Keratinocyte (primary cell): ENCODE results near the gene ATF2. TPM values are rescaled to one million over a fixed set of nuclear protein-coding genes. Genes with fewer than 3 reads are reported as not detected.

Experiments
- DNase-seq: peaks from one replicate; pipeline ENCODE4 v3.0.0-alpha.2; 2011; ENCODE audit warnings: low read depth, missing footprints, low spot score
- FAIRE-seq: peaks from 2 replicates; lab custom pipeline; 2011; peaks lifted over from hg19 to GRCh38; lab: Jason Lieb, UNC
- H2AFZ ChIP-seq: 2 replicates; pipeline ENCODE4 v1.6.0; 2012; ENCODE audit warnings: low read length, control low read depth, inconsistent platforms; ENCODE audit not compliant: control insufficient read depth
- H3K27ac ChIP-seq: 2 replicates; pipeline ENCODE4 v1.5.1; 2011; ENCODE audit warnings: low read length; ENCODE audit not compliant: control insufficient read depth, insufficient read depth
- H3K27me3 ChIP-seq: 3 replicates; pipeline ENCODE4 v1.6.0; 2011; ENCODE audit warnings: low read length; ENCODE audit not compliant: control insufficient read depth, insufficient read depth; ENCODE audit errors: extremely low read depth
- H3K36me3 ChIP-seq, 2 experiments: 2 replicates in 1 of 2; 3 replicates in 1 of 2; pipeline ENCODE4 v1.5.1; 2011; ENCODE audit warnings: low read length in 2 of 2, mild to moderate bottlenecking in 1 of 2; ENCODE audit not compliant: control insufficient read depth in 2 of 2, insufficient read depth in 2 of 2; ENCODE audit errors: extremely low read depth in 1 of 2
- H3K4me1 ChIP-seq: 3 replicates; pipeline ENCODE4 v1.5.1; 2011; ENCODE audit warnings: low read length; ENCODE audit not compliant: control insufficient read depth, insufficient read depth; ENCODE audit errors: extremely low read depth
- H3K4me2 ChIP-seq: 3 replicates; pipeline ENCODE4 v1.6.0; 2011; ENCODE audit warnings: low read depth, low read length; ENCODE audit not compliant: control insufficient read depth, insufficient read depth; ENCODE audit errors: extremely low read depth
- H3K4me3 ChIP-seq, 3 experiments: fragments of 200-600 bp in 1 of 3; sonication (generic) in 1 of 3; 2 replicates in 2 of 3; 3 replicates in 1 of 3; pipeline ENCODE4 v1.5.1; 2011 to 2016; ENCODE audit warnings: low read length in 3 of 3, mild to moderate bottlenecking in 3 of 3, control low read depth in 2 of 3, inconsistent platforms in 1 of 3, low read depth in 1 of 3, mixed read lengths in 1 of 3, mixed run types in 1 of 3, moderate library complexity in 1 of 3; ENCODE audit not compliant: control insufficient read depth in 2 of 3, insufficient read depth in 2 of 3; ENCODE audit errors: extremely low read depth in 1 of 3
- H3K79me2 ChIP-seq: 2 replicates; pipeline ENCODE4 v1.6.0; 2012; ENCODE audit warnings: low read length; ENCODE audit not compliant: control insufficient read depth, insufficient read depth
- H3K9ac ChIP-seq: 3 replicates; pipeline ENCODE4 v1.6.0; 2011; ENCODE audit warnings: low read length; ENCODE audit not compliant: control insufficient read depth, insufficient read depth; ENCODE audit errors: extremely low read depth
- H3K9me1 ChIP-seq: 3 replicates; pipeline ENCODE4 v1.6.0; 2011; ENCODE audit warnings: low read length; ENCODE audit not compliant: control insufficient read depth, insufficient read depth; ENCODE audit errors: extremely low read depth
- H3K9me3 ChIP-seq: 2 replicates; pipeline ENCODE4 v1.5.1; 2012; ENCODE audit warnings: low read depth, low read length; ENCODE audit not compliant: control insufficient read depth
- H4K20me1 ChIP-seq: 3 replicates; pipeline ENCODE4 v1.6.0; 2011; ENCODE audit warnings: low read length; ENCODE audit not compliant: control insufficient read depth, insufficient read depth; ENCODE audit errors: extremely low read depth
- EZH2 ChIP-seq: IDR thresholded peaks from one replicate; pipeline ENCODE4 v1.6.1; 2012; ENCODE audit warnings: inconsistent platforms, mild to moderate bottlenecking, low read length, moderate library complexity
- dilution Hi-C: fragments of 300-500 bp; cut with MboI; formaldehyde crosslinking; loops from one replicate; pipeline ENCODE4 v1.7.0; 2020; ENCODE audit warnings: low sequenced_read_pairs; ENCODE audit not compliant: extremely low pct_ligation_motif_present
- polyA plus RNA-seq, 5 experiments: library from polyadenylated mRNA; depleted of rRNA in 3 of 5; stranded (reverse) in 3 of 5; stranded (forward) in 1 of 5; unstranded in 1 of 5; fragments of >200 nt; gene quantifications; 1 replicate in 1 of 5; 2 replicates in 3 of 5; 3 replicates in 1 of 5; pipeline versions ENCODE4 v1.2.1 to v1.2.3, GENCODE V29; 2011 to 2012; ENCODE audit warnings: missing spikeins in 2 of 5, low read depth in 1 of 5, low replicate concordance in 1 of 5
- TF ChIP-seq, protein P1 (sequence below), 3 experiments: IDR thresholded peaks in 1 of 3; conservative IDR thresholded peaks in 1 of 3; optimal IDR thresholded peaks in 1 of 3; 2 replicates in 2 of 3; 3 replicates in 1 of 3; pipeline versions ENCODE3 to v1.5.1; 2011; ENCODE audit warnings: low read length in 3 of 3, mild to moderate bottlenecking in 3 of 3, moderate library complexity in 2 of 3, control low read depth in 1 of 3, inconsistent platforms in 1 of 3; ENCODE audit not compliant: insufficient read depth in 2 of 3; ENCODE audit errors: extremely low read depth in 1 of 3

Gene ATF2
- polyA plus RNA-seq, 1 donor (not counting 4 experiments of a cell fraction or from before 2014, with no cell fraction given): 42.7 TPM

DNA sequence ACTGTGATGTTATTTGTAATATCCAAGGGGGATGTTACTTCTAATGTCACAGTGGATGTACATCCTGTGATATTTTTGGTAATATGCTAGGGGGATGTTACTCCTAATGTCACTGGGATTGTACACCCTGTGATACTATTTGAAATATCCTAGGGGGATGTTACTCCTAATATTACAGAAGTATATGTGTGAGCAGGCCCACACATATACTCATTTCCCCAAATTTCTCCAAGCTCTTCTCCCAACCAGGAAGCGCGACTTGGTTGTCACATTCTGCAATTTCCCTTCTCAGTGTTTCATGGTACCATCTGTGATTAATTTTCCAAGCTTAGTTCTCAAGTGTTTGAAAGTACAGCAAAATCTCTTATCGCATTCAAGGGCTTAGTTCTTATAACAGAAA is 133.3 kb downstream of the ATF2 start:
- Histone ChIP-seq H3K9me1 (no peaks in the 10 kb centered on the region), H2AFZ (no peak overlapping the region), H3K4me2 (no peak overlapping the region), H3K79me2 (no peaks in the 10 kb centered on the region), H3K9me3 (no peaks in the 10 kb centered on the region), H4K20me1 (no peaks in the 10 kb centered on the region), H3K4me1 (no peaks in the 10 kb centered on the region), H3K4me3 (no peak overlapping the region), H3K9ac (no peak overlapping the region), H3K27me3 (no peaks in the 10 kb centered on the region), H3K27ac (no peak overlapping the region), H3K36me3 (no peaks in the 10 kb centered on the region)
- FAIRE-seq: no peak
- dilution Hi-C loops: no loop called here
- no peak for TF ChIP-seq EZH2
- TF ChIP-seq, protein P1, sequence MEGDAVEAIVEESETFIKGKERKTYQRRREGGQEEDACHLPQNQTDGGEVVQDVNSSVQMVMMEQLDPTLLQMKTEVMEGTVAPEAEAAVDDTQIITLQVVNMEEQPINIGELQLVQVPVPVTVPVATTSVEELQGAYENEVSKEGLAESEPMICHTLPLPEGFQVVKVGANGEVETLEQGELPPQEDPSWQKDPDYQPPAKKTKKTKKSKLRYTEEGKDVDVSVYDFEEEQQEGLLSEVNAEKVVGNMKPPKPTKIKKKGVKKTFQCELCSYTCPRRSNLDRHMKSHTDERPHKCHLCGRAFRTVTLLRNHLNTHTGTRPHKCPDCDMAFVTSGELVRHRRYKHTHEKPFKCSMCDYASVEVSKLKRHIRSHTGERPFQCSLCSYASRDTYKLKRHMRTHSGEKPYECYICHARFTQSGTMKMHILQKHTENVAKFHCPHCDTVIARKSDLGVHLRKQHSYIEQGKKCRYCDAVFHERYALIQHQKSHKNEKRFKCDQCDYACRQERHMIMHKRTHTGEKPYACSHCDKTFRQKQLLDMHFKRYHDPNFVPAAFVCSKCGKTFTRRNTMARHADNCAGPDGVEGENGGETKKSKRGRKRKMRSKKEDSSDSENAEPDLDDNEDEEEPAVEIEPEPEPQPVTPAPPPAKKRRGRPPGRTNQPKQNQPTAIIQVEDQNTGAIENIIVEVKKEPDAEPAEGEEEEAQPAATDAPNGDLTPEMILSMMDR (optimal IDR thresholded peaks at IDR 0.05 in 1 of 3, IDR thresholded peaks at IDR 0.05 in 1 of 3, conservative IDR thresholded peaks at IDR 0.05 in 1 of 3; ENCODE audit: extremely low read depth in 1 of 3, insufficient read depth in 2 of 3, low read length in 3 of 3): no peak
- DNase-seq: no peak

- Histone ChIP-seq H4K20me1 (no peaks in the 10 kb centered on the region), H3K36me3 (no peaks in the 10 kb centered on the region), H3K9me3 (no peaks in the 10 kb centered on the region), H3K9ac (no peak overlapping the region), H3K4me3 (no peak overlapping the region), H2AFZ (no peak overlapping the region), H3K4me2 (no peak overlapping the region), H3K27ac (no peak overlapping the region), H3K9me1 (no peaks in the 10 kb centered on the region), H3K79me2 (no peaks in the 10 kb centered on the region), H3K4me1 (no peaks in the 10 kb centered on the region), H3K27me3 (no peaks in the 10 kb centered on the region)
- TF ChIP-seq, protein P1 (optimal IDR thresholded peaks at IDR 0.05 in 1 of 3, IDR thresholded peaks at IDR 0.05 in 1 of 3, conservative IDR thresholded peaks at IDR 0.05 in 1 of 3; ENCODE audit: extremely low read depth in 1 of 3, insufficient read depth in 2 of 3, low read length in 3 of 3): peak; percentile 40 to 67 (median 60)
- TF ChIP-seq EZH2: no peak
- DNase-seq: no peak
- no peak for FAIRE-seq
- dilution Hi-C loops: no loop called here
Measured at GRCh38 chr2:175030380-175031271, 137.4 kb downstream of the ATF2 start.
